Body of pancreas (tissue), 4 donors: ENCODE data around the gene BCL2. TPM values are rescaled to one million over a fixed set of nuclear protein-coding genes. Genes with fewer than 3 reads are reported as not detected.

Source experiments
- ATAC-seq: fragments of 150-250 bp; one replicate; pipeline ENCODE4 v1.9.1; 2016
- DNase-seq, 4 donors: peaks; one replicate each; pipeline ENCODE4 v3.0.0-alpha.2; 2019
- H3K27ac ChIP-seq, 4 donors: fragments of 200-600 bp; sonication (generic); 1 replicate in 3 of 4; 2 replicates in 1 of 4; pipeline versions ENCODE4 v1.5.1 to v1.6.1; 2016 to 2019; ENCODE audit warnings: mild to moderate bottlenecking in 1 of 4, mixed read lengths in 1 of 4, moderate library complexity in 1 of 4
- H3K27me3 ChIP-seq, 2 donors: fragments of 200-600 bp; sonication (generic); one replicate each; pipeline ENCODE4 v1.6.0; 2016; ENCODE audit warnings: mild to moderate bottlenecking in 1 of 2
- H3K36me3 ChIP-seq, 2 donors: fragments of 200-600 bp; sonication (generic); replicated peaks in 1 of 2; 2 replicates each; pipeline ENCODE4 v1.5.1; 2016; ENCODE audit warnings: low read depth in 2 of 2; ENCODE audit not compliant: insufficient read depth in 1 of 2
- H3K4me1 ChIP-seq: fragments of 200-600 bp; sonication (generic); one replicate; pipeline ENCODE4 v1.6.0; 2016
- H3K4me3 ChIP-seq, 2 donors: fragments of 200-600 bp; sonication (generic); 1 replicate in 1 of 2; 2 replicates in 1 of 2; pipeline ENCODE4 v1.5.1; 2016 to 2019
- H3K9me3 ChIP-seq, 3 donors: fragments of 200-600 bp; sonication (generic); 1 replicate in 2 of 3; 2 replicates in 1 of 3; pipeline ENCODE4 v1.5.1; 2016
- POLR2A ChIP-seq, 3 donors: fragments of 450-650 bp; IDR thresholded peaks; one replicate each; pipeline ENCODE4 v1.6.1; 2016; ENCODE audit warnings: antibody characterized with exemption in 3 of 3, mild to moderate bottlenecking in 2 of 3
- WGBS, 2 donors: methylation state at CpG; one replicate each; pipeline ENCODE4 v1.1.5; 2017; 5-methylcytosine and 5-hydroxymethylcytosine counted together
- intact Hi-C: fragments of 100-400 bp; cut with DNase I; formaldehyde crosslinking; loops from one replicate; pipeline ENCODE4 v1.15.1; 2023
- total RNA-seq, 2 donors: library from RNA; depleted of rRNA; stranded (reverse); fragments of >200 nt; gene quantifications; one replicate each; pipeline ENCODE4 v1.1.0, GENCODE V29; 2016
- TF ChIP-seq, protein P1 (sequence below), 7 experiments: fragments of 450-650 bp in 4 of 7; fragments of 200-600 bp in 3 of 7; sonication (generic) in 3 of 7; IDR thresholded peaks; one replicate each; pipeline ENCODE4 v1.5.1; 2016 to 2019; ENCODE audit warnings: antibody characterized with exemption in 7 of 7

The BCL2 gene
- total RNA-seq, 2 donors from 2014 or later, result 10.1 to 18.5 TPM

DNA sequence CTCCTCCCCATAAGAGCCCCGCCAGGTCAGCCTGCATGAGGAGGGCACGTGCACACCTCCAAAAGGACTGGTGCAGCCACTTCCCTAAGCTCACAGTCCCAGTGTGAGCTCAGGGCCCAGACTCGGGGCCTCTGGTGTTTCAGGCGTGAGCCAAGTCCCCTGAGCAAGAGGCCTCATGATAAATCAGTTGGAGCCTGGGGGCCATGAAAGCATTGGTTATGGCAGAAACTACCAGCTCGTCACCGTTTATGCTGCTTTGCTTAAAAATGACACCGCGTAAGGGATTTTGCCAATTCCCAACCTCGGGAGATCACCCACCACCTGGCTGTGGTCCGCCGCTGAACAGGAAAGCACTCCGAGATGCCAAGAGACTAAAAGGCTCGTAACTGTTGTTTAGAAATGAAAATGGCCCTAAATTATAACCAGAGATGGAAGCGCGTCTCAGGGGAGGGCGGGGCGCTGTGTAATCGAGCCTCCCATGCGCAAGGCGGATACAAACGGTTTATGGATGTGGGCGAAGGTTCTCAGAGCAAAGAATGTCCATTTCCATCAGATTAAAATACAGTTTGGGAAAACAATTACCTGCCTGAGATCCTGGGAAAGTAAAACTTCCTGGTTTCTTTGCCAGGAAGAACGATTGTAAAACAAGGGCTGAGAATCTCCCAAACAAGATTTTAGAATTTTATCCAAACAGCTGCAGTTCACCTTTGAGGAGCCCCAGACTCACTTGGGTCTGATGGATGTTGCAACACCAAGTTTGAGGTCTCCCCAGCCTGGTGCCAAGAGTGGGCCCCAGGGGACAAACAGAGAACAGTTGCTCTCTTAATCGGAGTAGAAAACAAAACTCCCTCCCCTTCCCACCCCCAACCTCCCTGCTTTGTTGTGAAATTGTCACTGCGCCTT is 141.4 kb downstream of the BCL2 start:
- 49 to 61% methylated on average over 22 to 25 of the region's 25 CpGs for WGBS, 2 donors
- peak overlapping the region; percentile 20 to 82 (median 67) for H3K27ac ChIP-seq
- no peaks in the 10 kb centered on the region for H3K36me3 ChIP-seq
- TF ChIP-seq, protein P1, sequence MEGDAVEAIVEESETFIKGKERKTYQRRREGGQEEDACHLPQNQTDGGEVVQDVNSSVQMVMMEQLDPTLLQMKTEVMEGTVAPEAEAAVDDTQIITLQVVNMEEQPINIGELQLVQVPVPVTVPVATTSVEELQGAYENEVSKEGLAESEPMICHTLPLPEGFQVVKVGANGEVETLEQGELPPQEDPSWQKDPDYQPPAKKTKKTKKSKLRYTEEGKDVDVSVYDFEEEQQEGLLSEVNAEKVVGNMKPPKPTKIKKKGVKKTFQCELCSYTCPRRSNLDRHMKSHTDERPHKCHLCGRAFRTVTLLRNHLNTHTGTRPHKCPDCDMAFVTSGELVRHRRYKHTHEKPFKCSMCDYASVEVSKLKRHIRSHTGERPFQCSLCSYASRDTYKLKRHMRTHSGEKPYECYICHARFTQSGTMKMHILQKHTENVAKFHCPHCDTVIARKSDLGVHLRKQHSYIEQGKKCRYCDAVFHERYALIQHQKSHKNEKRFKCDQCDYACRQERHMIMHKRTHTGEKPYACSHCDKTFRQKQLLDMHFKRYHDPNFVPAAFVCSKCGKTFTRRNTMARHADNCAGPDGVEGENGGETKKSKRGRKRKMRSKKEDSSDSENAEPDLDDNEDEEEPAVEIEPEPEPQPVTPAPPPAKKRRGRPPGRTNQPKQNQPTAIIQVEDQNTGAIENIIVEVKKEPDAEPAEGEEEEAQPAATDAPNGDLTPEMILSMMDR (IDR thresholded peaks at IDR 0.05), result no peak
- TF ChIP-seq POLR2A (IDR thresholded peaks at IDR 0.05), result peak in 1 of 3 donors; percentile 16
- DNase-seq (peak in 3 of 4 donors; percentile 38 to 53 (median 49)), ATAC-seq (peak; percentile 69)
- intact Hi-C loops, result no loop called here
- peaks cover 11% of the 10 kb centered on the region for H3K4me1 ChIP-seq
- no peaks in the 10 kb centered on the region for H3K9me3 ChIP-seq
- no peaks in the 10 kb centered on the region for H3K27me3 ChIP-seq
- H3K4me3 ChIP-seq, result no peak overlapping the region

DNA sequence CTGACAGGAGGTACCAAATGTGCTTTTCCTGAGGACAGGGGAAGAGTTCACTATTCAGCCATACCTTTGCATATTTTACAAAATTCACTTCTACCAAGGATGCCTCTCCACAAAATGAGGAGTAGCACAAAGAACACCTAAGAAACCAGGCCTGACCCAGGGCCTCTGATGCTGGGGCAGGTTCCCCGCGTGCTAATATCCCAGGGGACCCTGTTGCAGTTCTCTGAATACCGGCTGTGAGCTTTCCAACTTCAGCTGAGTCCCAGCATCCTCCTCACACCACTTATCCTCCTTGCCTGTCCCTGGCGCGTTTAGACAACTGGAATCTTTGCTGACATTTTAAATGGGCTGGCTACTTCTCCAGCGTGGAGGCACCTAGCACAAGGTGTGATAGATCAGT is 142.3 kb downstream of the BCL2 start:
- H3K4me1 ChIP-seq, result peaks cover 11% of the 10 kb centered on the region
- H3K9me3 ChIP-seq, result no peaks in the 10 kb centered on the region
- DNase-seq (no peak), ATAC-seq (no peak)
- no peaks in the 10 kb centered on the region for H3K27me3 ChIP-seq
- intact Hi-C loops, result no loop called here
- no peak overlapping the region for H3K4me3 ChIP-seq
- TF ChIP-seq POLR2A (IDR thresholded peaks at IDR 0.05), result no peak
- TF ChIP-seq, protein P1 (IDR thresholded peaks at IDR 0.05), result no peak
- H3K27ac ChIP-seq, result peak overlapping the region in 2 of 4 donors; percentile 80 to 82
- 59 to 72% methylated on average over 6 of the region's 6 CpGs for WGBS, 2 donors
- no peaks in the 10 kb centered on the region for H3K36me3 ChIP-seq

DNA sequence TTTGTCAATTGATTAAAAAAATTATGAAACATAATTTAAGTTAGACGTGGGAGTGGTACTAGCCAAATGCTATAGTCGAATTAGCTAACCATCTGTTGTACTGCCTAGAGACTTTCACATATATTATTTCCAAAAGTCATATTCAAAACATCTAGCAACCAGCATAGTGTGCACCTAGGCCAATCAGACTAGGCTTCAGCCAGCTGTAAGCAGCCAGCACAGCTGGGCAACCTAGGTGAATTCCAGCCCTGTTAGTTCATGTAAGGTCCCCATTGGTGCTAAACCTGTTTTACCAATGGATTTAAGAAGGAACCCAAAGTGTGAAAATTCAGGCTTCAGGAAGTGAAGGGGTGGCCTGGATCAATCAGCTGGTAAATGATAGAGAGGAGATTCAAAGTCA is 144.3 kb downstream of the BCL2 start:
- no peak for TF ChIP-seq POLR2A (IDR thresholded peaks at IDR 0.05)
- TF ChIP-seq, protein P1 (IDR thresholded peaks at IDR 0.05), result no peak
- H3K27me3 ChIP-seq, result no peaks in the 10 kb centered on the region
- no peaks in the 10 kb centered on the region for H3K9me3 ChIP-seq
- H3K36me3 ChIP-seq, result no peaks in the 10 kb centered on the region
- no peak overlapping the region for H3K27ac ChIP-seq
- no peak for ATAC-seq
- no peak overlapping the region for H3K4me3 ChIP-seq
- WGBS, 2 donors, result 68 to 70% methylated on average over 2 of the region's 2 CpGs
- H3K4me1 ChIP-seq, result peaks cover 11% of the 10 kb centered on the region
- no peak for DNase-seq
- intact Hi-C loops, result no loop called here

DNA sequence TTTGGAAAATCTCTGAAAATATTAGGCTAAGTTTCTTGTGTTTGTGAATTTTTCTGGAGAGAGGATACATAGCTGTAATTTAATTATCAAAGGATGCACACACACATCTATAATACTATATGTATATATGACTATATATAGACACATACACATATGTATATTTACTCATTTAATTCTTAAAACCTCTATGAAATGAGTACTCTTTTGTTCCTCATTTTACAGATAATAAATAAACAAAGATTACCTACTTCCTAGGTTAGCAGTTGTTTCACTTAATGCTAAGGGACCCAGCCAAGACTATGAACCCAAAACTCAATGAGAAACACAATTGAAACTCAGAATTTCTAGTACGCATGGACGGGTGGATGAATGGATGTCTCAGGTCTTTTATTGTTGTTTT is 145.6 kb downstream of the BCL2 start:
- Histone ChIP-seq H3K4me3 (no peak overlapping the region), H3K4me1 (peaks cover 11% of the 10 kb centered on the region), H3K27me3 (no peaks in the 10 kb centered on the region), H3K27ac (no peak overlapping the region), H3K36me3 (no peaks in the 10 kb centered on the region), H3K9me3 (no peaks in the 10 kb centered on the region)
- no peak for ATAC-seq
- no peak for DNase-seq
- WGBS, 2 donors, result 86 to 93% methylated on average over 2 of the region's 2 CpGs
- no peak for TF ChIP-seq POLR2A (IDR thresholded peaks at IDR 0.05)
- TF ChIP-seq, protein P1 (IDR thresholded peaks at IDR 0.05), result no peak
- intact Hi-C loops, result no loop called here
